ENCODE results near the gene UIMC1. TPM values are rescaled to one million over a fixed set of nuclear protein-coding genes. Genes with fewer than 3 reads are reported as not detected.

UIMC1 gene
- total RNA-seq, 6 experiments from 2014 or later: 8.4 to 15.6 (median 13.0) TPM

- Histone ChIP-seq H3K9me3 (no peaks in the 10 kb centered on the region), H3K27ac (no peak overlapping the region), H3K4me1 (peaks cover 0 to 6% (median 0%) of the 10 kb centered on the region in 4 donors), H3K27me3 (no peaks in the 10 kb centered on the region), H3K4me3 (no peak overlapping the region), H3K36me3 (no peaks in the 10 kb centered on the region)
- DNase-seq: no peak
- TF ChIP-seq POLR2A (IDR thresholded peaks at IDR 0.05) (no peak), CTCF (IDR thresholded peaks at IDR 0.05) (no peak)
- intact Hi-C loops (cut with DNase I): no loop called here
- 94% methylated on average over 2 of the region's 2 CpGs for WGBS (ENCODE audit: insufficient coverage, low coverage, low lambda C conversion rate, missing lambda C conversion rate)
- ATAC-seq: no peak
These were observed 13.5 kb upstream of the UIMC1 start for GRCh38 chr5:177020033-177020432.

GRCh38 chr5:177018341-177018740 lies 11.8 kb upstream of the UIMC1 start:
- Histone ChIP-seq H3K4me3 (no peak overlapping the region), H3K9me3 (no peaks in the 10 kb centered on the region), H3K36me3 (no peaks in the 10 kb centered on the region), H3K27ac (no peak overlapping the region), H3K4me1 (peaks cover 0 to 3% (median 0%) of the 10 kb centered on the region in 4 donors), H3K27me3 (no peaks in the 10 kb centered on the region)
- DNase-seq: no peak
- intact Hi-C loops (cut with DNase I): no loop called here
- 90% methylated on average over 2 of the region's 2 CpGs for WGBS (ENCODE audit: insufficient coverage, low coverage, low lambda C conversion rate, missing lambda C conversion rate)
- TF ChIP-seq CTCF (IDR thresholded peaks at IDR 0.05): no peak
- no peak for TF ChIP-seq POLR2A (IDR thresholded peaks at IDR 0.05)
- ATAC-seq: no peak

GRCh38 chr5:177015156-177015555 lies 8.6 kb upstream of the UIMC1 start:
- Histone ChIP-seq H3K27ac (no peak overlapping the region), H3K4me1 (no peaks in the 10 kb centered on the region), H3K4me3 (no peak overlapping the region), H3K9me3 (no peaks in the 10 kb centered on the region), H3K36me3 (no peaks in the 10 kb centered on the region), H3K27me3 (no peaks in the 10 kb centered on the region)
- WGBS (ENCODE audit: insufficient coverage, low coverage, low lambda C conversion rate, missing lambda C conversion rate): 94% methylated on average over 2 of the region's 4 CpGs
- intact Hi-C loops (cut with DNase I): no loop called here
- no peak for ATAC-seq
- no peak for DNase-seq
- no peak for TF ChIP-seq POLR2A (IDR thresholded peaks at IDR 0.05)
- TF ChIP-seq CTCF (IDR thresholded peaks at IDR 0.05): no peak

GRCh38 chr5:177010153-177010552 lies 3.6 kb upstream of the UIMC1 start:
- Histone ChIP-seq H3K36me3 (no peaks in the 10 kb centered on the region), H3K27me3 (no peaks in the 10 kb centered on the region), H3K9me3 (no peaks in the 10 kb centered on the region), H3K27ac (no peak overlapping the region), H3K4me1 (peaks cover 0 to 5% (median 2%) of the 10 kb centered on the region in 4 donors), H3K4me3 (no peak overlapping the region)
- TF ChIP-seq POLR2A (IDR thresholded peaks at IDR 0.05) (no peak), CTCF (IDR thresholded peaks at IDR 0.05) (no peak)
- WGBS (ENCODE audit: insufficient coverage, low coverage, low lambda C conversion rate, missing lambda C conversion rate): 94% methylated on average over 4 of the region's 4 CpGs
- DNase-seq (no peak), ATAC-seq (no peak)
- intact Hi-C loops (cut with DNase I): no loop called here

GRCh38 chr5:177008716-177009115 lies 2.1 kb upstream of the UIMC1 start:
- 38% methylated on average over 2 of the region's 2 CpGs for WGBS (ENCODE audit: insufficient coverage, low coverage, low lambda C conversion rate, missing lambda C conversion rate)
- Histone ChIP-seq H3K4me1 (peaks cover 0 to 15% (median 8%) of the 10 kb centered on the region in 4 donors), H3K27ac (no peak overlapping the region), H3K36me3 (no peaks in the 10 kb centered on the region), H3K9me3 (no peaks in the 10 kb centered on the region), H3K27me3 (no peaks in the 10 kb centered on the region), H3K4me3 (no peak overlapping the region)
- intact Hi-C loops (cut with DNase I): no loop called here
- DNase-seq: no peak
- ATAC-seq: no peak
- TF ChIP-seq POLR2A (IDR thresholded peaks at IDR 0.05): no peak
- TF ChIP-seq CTCF (IDR thresholded peaks at IDR 0.05): no peak

All from right lobe of liver (tissue), 6 donors.